H1 (cell line): ENCODE measurements around the gene SELENOV. TPM values are rescaled to one million over a fixed set of nuclear protein-coding genes. Genes with fewer than 3 reads are reported as not detected.

Source experiments
- CTCF ChIA-PET: fragments of 300-600 bp; sonication (Branson Sonifier 250); formaldehyde crosslinking; loops from one replicate; lab custom pipeline; 2021; ENCODE audit not compliant: partially characterized antibody; lab: Charles Lee
- POLR2A ChIA-PET: fragments of 300-600 bp; sonication (Branson Sonifier 250); formaldehyde crosslinking; loops from one replicate; lab custom pipeline; 2021; ENCODE audit warnings: inconsistent platforms; ENCODE audit not compliant: partially characterized antibody; lab: Charles Lee
- DNase-seq, 2 experiments: peaks; one replicate each; pipeline versions ENCODE4 v3.0.0 to v3.0.0-alpha.2; 2010 to 2022; ENCODE audit warnings: low spot score in 2 of 2, low read depth in 1 of 2, mixed read lengths in 1 of 2
- FAIRE-seq: peaks from 2 replicates; lab custom pipeline; 2011; peaks lifted over from hg19 to GRCh38; lab: Jason Lieb, UNC
- H2AFZ ChIP-seq: 2 replicates; pipeline ENCODE4 v1.8.1; 2012; ENCODE audit warnings: low read length, inconsistent platforms
- H2AK5ac ChIP-seq: 2 replicates; pipeline ENCODE4 v1.6.1; 2013; ENCODE audit warnings: low read depth, low read length
- H2BK120ac ChIP-seq: replicated peaks from 2 replicates; pipeline ENCODE3; 2013; ENCODE audit warnings: low read depth, low read length, inconsistent platforms
- H2BK12ac ChIP-seq: 2 replicates; pipeline ENCODE4 v1.6.1; 2013; ENCODE audit warnings: low read depth, low read length
- H2BK15ac ChIP-seq: 2 replicates; pipeline ENCODE4 v1.6.1; 2013; ENCODE audit warnings: low read length
- H2BK20ac ChIP-seq: 2 replicates; pipeline ENCODE4 v1.6.1; 2013; ENCODE audit warnings: low read length
- H2BK5ac ChIP-seq: 2 replicates; pipeline ENCODE4 v1.6.1; 2013; ENCODE audit warnings: low read depth, low read length
- H3K14ac ChIP-seq: 2 replicates; pipeline ENCODE4 v1.6.1; 2013; ENCODE audit warnings: inconsistent platforms; ENCODE audit not compliant: insufficient read length
- H3K18ac ChIP-seq: 2 replicates; pipeline ENCODE4 v1.6.1; 2013; ENCODE audit warnings: low read length; ENCODE audit errors: extremely low read depth
- H3K23ac ChIP-seq: 2 replicates; pipeline ENCODE4 v1.6.1; 2013; ENCODE audit warnings: inconsistent platforms; ENCODE audit not compliant: insufficient read length
- H3K23me2 ChIP-seq: 2 replicates; pipeline ENCODE4 v1.6.1; 2013; ENCODE audit warnings: low read depth, low read length
- H3K27ac ChIP-seq: 2 replicates; pipeline ENCODE4 v1.6.1; 2011; ENCODE audit warnings: low read depth, low read length, inconsistent platforms
- H3K27me3 ChIP-seq, 4 experiments: replicated peaks in 1 of 4; 1 replicate in 1 of 4; 2 replicates in 3 of 4; pipeline versions ENCODE4 v1.6.1 to v1.8.1; 2011 to 2013; ENCODE audit warnings: low read length in 3 of 4, mild to moderate bottlenecking in 3 of 4, inconsistent platforms in 2 of 4, mixed read lengths in 2 of 4, moderate library complexity in 1 of 4; ENCODE audit not compliant: control insufficient read depth in 3 of 4, insufficient read depth in 3 of 4; ENCODE audit errors: extremely low read depth in 1 of 4
- H3K36me3 ChIP-seq, 4 experiments: 2 replicates each; pipeline versions ENCODE4 v1.6.1 to v1.8.1; 2011 to 2013; ENCODE audit warnings: mild to moderate bottlenecking in 4 of 4, low read length in 3 of 4, moderate library complexity in 2 of 4, control low read depth in 1 of 4, inconsistent platforms in 1 of 4; ENCODE audit not compliant: insufficient read depth in 4 of 4, control insufficient read depth in 2 of 4
- H3K4ac ChIP-seq: replicated peaks from 2 replicates; pipeline ENCODE3; 2013; ENCODE audit warnings: low read length, low read depth, mixed read lengths, inconsistent platforms; ENCODE audit not compliant: insufficient read length
- H3K4me1 ChIP-seq, 4 experiments: replicated peaks in 1 of 4; 1 replicate in 1 of 4; 2 replicates in 3 of 4; pipeline versions ENCODE4 v1.6.1 to v1.8.1; 2011 to 2013; ENCODE audit warnings: low read length in 3 of 4, inconsistent platforms in 2 of 4, mixed read lengths in 1 of 4; ENCODE audit not compliant: insufficient read depth in 4 of 4, control insufficient read depth in 3 of 4
- H3K4me2 ChIP-seq, 2 experiments: 2 replicates each; pipeline versions ENCODE4 v1.6.1 to v1.8.1; 2011 to 2013; ENCODE audit warnings: low read depth in 2 of 2, low read length in 2 of 2, control low read depth in 1 of 2, inconsistent platforms in 1 of 2, mild to moderate bottlenecking in 1 of 2; ENCODE audit not compliant: insufficient read depth in 1 of 2
- H3K4me3 ChIP-seq, 4 experiments: fragments of 200-600, 300-600 bp in 1 of 4; sonication (generic), shearing (Covaris generic), sonication (Bioruptor Twin) in 1 of 4; 2 replicates each; pipeline versions ENCODE4 v1.5.1 to v1.8.1; 2011 to 2016; ENCODE audit warnings: low read length in 4 of 4, low read depth in 3 of 4, control low read depth in 2 of 4, inconsistent platforms in 2 of 4, mild to moderate bottlenecking in 2 of 4, mixed read lengths in 1 of 4, moderate library complexity in 1 of 4; ENCODE audit not compliant: insufficient read depth in 2 of 4; ENCODE audit errors: extremely low read depth in 1 of 4
- H3K56ac ChIP-seq: replicated peaks from 2 replicates; pipeline ENCODE3; 2013; ENCODE audit warnings: low read depth, mild to moderate bottlenecking, mixed read lengths, low read length, inconsistent platforms; ENCODE audit not compliant: insufficient read length
- H3K79me1 ChIP-seq: 2 replicates; pipeline ENCODE4 v1.6.1; 2013; ENCODE audit warnings: low read depth, low read length, control low read depth
- H3K79me2 ChIP-seq, 2 experiments: 2 replicates each; pipeline versions ENCODE4 v1.6.1 to v1.8.1; 2012 to 2013; ENCODE audit warnings: low read length in 2 of 2, mild to moderate bottlenecking in 2 of 2, inconsistent platforms in 1 of 2; ENCODE audit not compliant: insufficient read depth in 2 of 2, control insufficient read depth in 1 of 2
- H3K9ac ChIP-seq, 4 experiments: replicated peaks in 1 of 4; 1 replicate in 1 of 4; 2 replicates in 3 of 4; pipeline versions ENCODE4 v1.6.1 to v1.8.1; 2011 to 2013; ENCODE audit warnings: low read depth in 3 of 4, low read length in 3 of 4, control low read depth in 2 of 4, mild to moderate bottlenecking in 2 of 4, moderate library complexity in 2 of 4, inconsistent platforms in 1 of 4; ENCODE audit errors: extremely low read depth in 1 of 4
- H3K9me3 ChIP-seq, 2 experiments: 2 replicates each; pipeline versions ENCODE4 v1.6.1 to v1.8.1; 2012 to 2013; ENCODE audit warnings: mild to moderate bottlenecking in 2 of 2, moderate library complexity in 2 of 2, control low read depth in 1 of 2, inconsistent platforms in 1 of 2, low read depth in 1 of 2, low read length in 1 of 2, mixed read lengths in 1 of 2; ENCODE audit not compliant: insufficient read depth in 2 of 2
- H4K20me1 ChIP-seq, 2 experiments: replicated peaks in 1 of 2; 2 replicates each; pipeline versions ENCODE3 to v1.8.1; 2011 to 2013; ENCODE audit warnings: inconsistent platforms in 2 of 2, low read length in 2 of 2, mild to moderate bottlenecking in 1 of 2; ENCODE audit not compliant: insufficient read depth in 2 of 2, control insufficient read depth in 1 of 2
- H4K5ac ChIP-seq: 2 replicates; pipeline ENCODE4 v1.6.1; 2013; ENCODE audit warnings: low read length, low read depth, mixed read lengths, inconsistent platforms; ENCODE audit not compliant: insufficient read length
- H4K8ac ChIP-seq: 2 replicates; pipeline ENCODE4 v1.8.0; 2013; ENCODE audit warnings: mild to moderate bottlenecking, moderate library complexity, low read length, inconsistent platforms; ENCODE audit not compliant: insufficient read depth; ENCODE audit errors: extremely low read depth
- H4K91ac ChIP-seq: replicated peaks from 2 replicates; pipeline ENCODE3; 2013; ENCODE audit warnings: low read length, mixed read lengths, inconsistent platforms; ENCODE audit not compliant: insufficient read length
- BCL11A ChIP-seq, 2 experiments: IDR thresholded peaks; one replicate each; pipeline ENCODE4 v1.6.1; 2011; ENCODE audit warnings: low read depth in 2 of 2, low read length in 2 of 2, mild to moderate bottlenecking in 2 of 2
- BRCA1 ChIP-seq: IDR thresholded peaks from 2 replicates; pipeline ENCODE4 v1.6.1; 2012; ENCODE audit warnings: low read depth, low read length, improper control_type of control experiment
- GABPA ChIP-seq: IDR thresholded peaks from 2 replicates; pipeline ENCODE4 v1.6.1; 2011; ENCODE audit warnings: mild to moderate bottlenecking, low read length, moderate library complexity, borderline replicate concordance; ENCODE audit not compliant: insufficient read depth
- HDAC2 ChIP-seq, 2 experiments: fragments of 300-600 bp in 1 of 2; sonication (generic) in 1 of 2; IDR thresholded peaks; 2 replicates each; pipeline ENCODE4 v1.6.1; 2011 to 2012; ENCODE audit warnings: low read depth in 2 of 2, low read length in 2 of 2, mild to moderate bottlenecking in 2 of 2, moderate library complexity in 2 of 2, borderline replicate concordance in 1 of 2, inconsistent platforms in 1 of 2
- KDM1A ChIP-seq: fragments of 200-600, 300-600 bp; sonication (generic); IDR thresholded peaks from 2 replicates; pipeline ENCODE4 v1.7.1; 2016; ENCODE audit warnings: mild to moderate bottlenecking, low read length, borderline replicate concordance
- MAFK ChIP-seq: IDR thresholded peaks from 2 replicates; pipeline ENCODE4 v1.6.1; 2012; ENCODE audit warnings: low read depth, mild to moderate bottlenecking, improper control_type of control experiment, low read length
- NANOG ChIP-seq: IDR thresholded peaks from 2 replicates; pipeline ENCODE4 v1.6.1; 2011; ENCODE audit warnings: low read length, low read depth, mild to moderate bottlenecking, inconsistent platforms; ENCODE audit not compliant: insufficient read depth, poor library complexity, severe bottlenecking
- POLR2AphosphoS5 ChIP-seq: IDR thresholded peaks from 2 replicates; pipeline ENCODE4 v1.6.1; 2011; ENCODE audit warnings: low read depth, low read length
- RAD21 ChIP-seq, 2 experiments: IDR thresholded peaks in 1 of 2; conservative IDR thresholded peaks in 1 of 2; 2 replicates each; pipeline ENCODE4 v1.6.1; 2011; ENCODE audit warnings: low read depth in 2 of 2, low read length in 2 of 2, improper control_type of control experiment in 1 of 2, inconsistent platforms in 1 of 2, mild to moderate bottlenecking in 1 of 2, moderate library complexity in 1 of 2
- RFX5 ChIP-seq: IDR thresholded peaks from 2 replicates; pipeline ENCODE4 v1.6.1; 2011; ENCODE audit warnings: low read depth, low read length, improper control_type of control experiment, borderline replicate concordance
- SP4 ChIP-seq: IDR thresholded peaks from 2 replicates; pipeline ENCODE4 v1.6.1; 2012; ENCODE audit warnings: low read length, inconsistent platforms
- WGBS, 2 experiments: shearing (Covaris generic) in 1 of 2; methylation state at CpG; one replicate each; pipeline versions ENCODE4 v1.1.6 to v1.1.7; 2013 to 2015; ENCODE audit warnings: low lambda C conversion rate in 2 of 2, mixed read lengths in 2 of 2, inconsistent platforms in 1 of 2, low coverage in 1 of 2, missing lambda C conversion rate in 1 of 2; ENCODE audit not compliant: insufficient replicate concordance in 2 of 2, insufficient coverage in 1 of 2, insufficient read length in 1 of 2; ENCODE audit errors: extremely low coverage in 1 of 2, missing lambda C conversion rate in 1 of 2; 5-methylcytosine and 5-hydroxymethylcytosine counted together
- polyA plus RNA-seq, 7 experiments: library from polyadenylated mRNA; depleted of rRNA in 3 of 7; stranded (reverse) in 5 of 7; unstranded in 2 of 7; fragments of >200 nt in 5 of 7; fragments of 200-250 nt in 2 of 7; gene quantifications; 1 replicate in 5 of 7; 2 replicates in 1 of 7; 4 replicates in 1 of 7; pipeline versions ENCODE4 v1.2.1 to v1.2.3, GENCODE V29; 2011 to 2013; ENCODE audit warnings: missing spikeins in 2 of 7, mixed read lengths in 2 of 7
- total RNA-seq: library from RNA; stranded (reverse); fragmentation: NEBNext Ultra II Directional; extraction: Animal tissue kit (Norgen Biotek cat#: 25700); gene quantifications from 2 replicates; pipeline ENCODE4 v1.2.1, GENCODE V29; 2021
- TF ChIP-seq, protein P1 (sequence below): IDR thresholded peaks from 2 replicates; pipeline ENCODE4 v1.6.1; 2012; ENCODE audit warnings: inconsistent platforms

The SELENOV gene
- total and polyA plus RNA-seq, 2 of the 8 experiments (the other 6 are each of a cell fraction or from before 2014, with no cell fraction given), result 8.4 to 10.7 TPM

DNA sequence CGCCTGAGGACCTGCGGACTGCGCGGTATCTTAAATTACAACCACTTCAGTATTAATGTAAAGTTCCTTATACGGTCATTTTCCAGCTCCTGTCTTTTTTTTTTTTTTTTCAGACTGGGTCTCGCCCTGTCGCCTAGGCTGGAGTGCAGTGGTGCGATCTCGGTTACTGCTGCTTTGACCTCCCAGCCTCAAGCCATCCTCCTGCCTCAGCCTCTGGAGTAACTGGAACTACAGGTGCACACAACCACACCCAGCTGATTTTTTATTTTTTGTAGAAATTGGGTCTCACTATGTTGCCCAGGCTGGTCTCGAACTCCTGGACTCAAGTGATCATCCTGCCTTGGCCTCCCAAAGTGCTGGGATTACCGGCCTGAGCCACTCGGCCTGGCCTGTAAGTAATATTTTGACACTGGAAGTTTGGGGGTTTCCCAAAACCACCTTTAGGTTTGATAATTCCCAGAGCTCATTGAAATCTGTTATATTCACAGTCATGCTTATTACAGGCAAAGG is 18.1 kb downstream of the SELENOV start:
- Histone ChIP-seq H3K27me3 (peaks cover 0 to 3% (median 0%) of the 10 kb centered on the region in 4 experiments; a peak in 1 of 7 replicates), H4K20me1 (peaks cover 0 to 4% of the 10 kb centered on the region in 2 experiments), H3K27ac (no peak overlapping the region), H3K56ac (no peak overlapping the region), H3K23ac (no peak overlapping the region), H2BK5ac (no peak overlapping the region), H3K79me1 (no peaks in the 10 kb centered on the region), H2AK5ac (no peak overlapping the region), H2BK15ac (no peak overlapping the region), H2BK120ac (no peak overlapping the region), H3K23me2 (peaks cover 4% of the 10 kb centered on the region), H3K36me3 (no peaks in the 10 kb centered on the region), H3K4ac (no peak overlapping the region), H4K91ac (no peak overlapping the region), H2BK20ac (no peak overlapping the region), H3K4me1 (no peaks in the 10 kb centered on the region), H3K14ac (no peak overlapping the region), H3K9me3 (peaks cover 0 to 4% of the 10 kb centered on the region in 2 experiments; a peak in 1 of 4 replicates), H3K18ac (no peak overlapping the region), H3K79me2 (peaks cover 0 to 5% of the 10 kb centered on the region in 2 experiments; a peak in 1 of 4 replicates), H3K9ac (no peak overlapping the region), H2BK12ac (no peak overlapping the region), H4K8ac (no peak overlapping the region; the same call in 1 of the 2 replicates), H3K4me2 (no peak overlapping the region), H4K5ac (no peak overlapping the region), H3K4me3 (no peak overlapping the region), H2AFZ (no peak overlapping the region)
- FAIRE-seq (no peak), DNase-seq (no peak)
- ChIA-PET CTCF (interaction anchor here (0.8 to 10.6 kb wide), 23 partner anchors 8 to 239 kb away, joined by 3 to 101 read pairs (median 5); partner anchors contain the start of genes DLL3, EID2 and SELENOV), POLR2A (interaction anchor here (0.7 to 2.3 kb wide), 21 partner anchors 8 to 301 kb away, joined by 3 to 12 read pairs (median 4); partner anchors contain the start of genes DLL3, DYRK1B, MED29 and PAF1)
- WGBS, 2 experiments, result 51% methylated on average over 10 of the region's 12 CpGs; no CpG with 5 or more reads in 1 of the 2 experiments
- TF ChIP-seq RFX5, result no peak
- no peak for TF ChIP-seq NANOG
- no peak for TF ChIP-seq BRCA1
- no peak for TF ChIP-seq RAD21 (IDR thresholded peaks at IDR 0.05 in 1 of 2, conservative IDR thresholded peaks at IDR 0.05 in 1 of 2; ENCODE audit: low read depth in 2 of 2, low read length in 2 of 2)
- TF ChIP-seq MAFK, result no peak
- TF ChIP-seq GABPA, result no peak
- no peak for TF ChIP-seq KDM1A
- TF ChIP-seq HDAC2 (IDR thresholded peaks at IDR 0.05; ENCODE audit: borderline replicate concordance in 1 of 2, low read depth in 2 of 2, low read length in 2 of 2), result no peak
- TF ChIP-seq BCL11A (IDR thresholded peaks at IDR 0.05; ENCODE audit: low read depth in 2 of 2, low read length in 2 of 2), result no peak
- TF ChIP-seq, protein P1, sequence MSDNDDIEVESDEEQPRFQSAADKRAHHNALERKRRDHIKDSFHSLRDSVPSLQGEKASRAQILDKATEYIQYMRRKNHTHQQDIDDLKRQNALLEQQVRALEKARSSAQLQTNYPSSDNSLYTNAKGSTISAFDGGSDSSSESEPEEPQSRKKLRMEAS, result no peak
- no peak for TF ChIP-seq SP4
- TF ChIP-seq POLR2AphosphoS5, result no peak
